ENCODE data around the gene POMP.

- TF ChIP-seq RXRA (IDR thresholded peaks at IDR 0.05; ENCODE audit: borderline replicate concordance, low read depth) = no peak
- no peak for TF ChIP-seq PBX3 (IDR thresholded peaks at IDR 0.05)
- no peak for TF ChIP-seq REST (IDR thresholded peaks at IDR 0.05; ENCODE audit: low read depth, low read length)
- TF ChIP-seq CTCF (IDR thresholded peaks at IDR 0.05) = no peak
- no peak for TF ChIP-seq MAX (IDR thresholded peaks at IDR 0.05; ENCODE audit: low read depth)
- no peak for TF ChIP-seq GABPA (IDR thresholded peaks at IDR 0.05; ENCODE audit: low read depth)
- no peak for TF ChIP-seq POLR2AphosphoS5 (IDR thresholded peaks at IDR 0.05; ENCODE audit: low read depth, low read length)
- TF ChIP-seq USF2 (IDR thresholded peaks at IDR 0.05; ENCODE audit: borderline replicate concordance, low read depth, low read length) = no peak
- no peak for TF ChIP-seq RFX5 (IDR thresholded peaks at IDR 0.05; ENCODE audit: low read length)
- TF ChIP-seq EZH2phosphoT487 (IDR thresholded peaks at IDR 0.05; ENCODE audit: borderline replicate concordance, low read depth) = no peak
- no peak for TF ChIP-seq FOSL2 (IDR thresholded peaks at IDR 0.05; ENCODE audit: borderline replicate concordance, low read depth)
- no peak for TF ChIP-seq JUND (IDR thresholded peaks at IDR 0.05)
- TF ChIP-seq SIN3A (IDR thresholded peaks at IDR 0.05; ENCODE audit: borderline replicate concordance, low read depth, low read length) = no peak
- no peak for TF ChIP-seq EP300 (IDR thresholded peaks at IDR 0.05; ENCODE audit: borderline replicate concordance in 1 of 2, low read depth in 1 of 2, low read length in 1 of 2)
Observed at GRCh38 chr13:28704282-28704681, 45.4 kb downstream of the POMP start.

Measured in SK-N-SH (cell line).